Lower lobe of right lung (tissue), 2 donors: ENCODE data around the gene TMEM59. TPM values are rescaled to one million over a fixed set of nuclear protein-coding genes. Genes with fewer than 3 reads are reported as not detected.
"Not testable (repeated sequence)": the region's sequence is repeated elsewhere in the genome, so short reads cannot be mapped to it uniquely, and the experiment has no call there.

Experiments
- ATAC-seq, 2 donors: fragments of 200-7000 bp; cut with Tn5 transposase; one replicate each; pipeline ENCODE4 v1.9.1; 2020 to 2022; ENCODE audit warnings: mild to moderate bottlenecking in 2 of 2, moderate library complexity in 2 of 2
- DNase-seq: peaks from one replicate; pipeline ENCODE4 v3.0.0-alpha.2; 2020
- H3K27ac ChIP-seq: fragments of 200-600 bp; one replicate; pipeline ENCODE4 v1.8.0; 2022
- H3K27me3 ChIP-seq: fragments of 200-600 bp; one replicate; pipeline ENCODE4 v1.8.0; 2022; ENCODE audit warnings: low read depth
- H3K36me3 ChIP-seq: fragments of 200-600 bp; one replicate; pipeline ENCODE4 v1.8.0; 2022; ENCODE audit warnings: mild to moderate bottlenecking
- H3K4me1 ChIP-seq: fragments of 200-600 bp; one replicate; pipeline ENCODE4 v1.8.0; 2022
- H3K4me3 ChIP-seq: fragments of 200-600 bp; one replicate; pipeline ENCODE4 v1.8.0; 2022; ENCODE audit warnings: mild to moderate bottlenecking
- H3K9me3 ChIP-seq: fragments of 200-600 bp; one replicate; pipeline ENCODE4 v1.8.0; 2022
- intact Hi-C: fragments of 100-400 bp; cut with DNase I; formaldehyde crosslinking; loops from one replicate; pipeline ENCODE4 v1.11.0; 2022
- total RNA-seq: library from RNA; stranded (reverse); fragmentation: NEBNext Ultra II Directional; extraction: Animal tissue kit (Norgen Biotek cat#: 25700); gene quantifications from one replicate; pipeline ENCODE4 v1.2.1, GENCODE V29; 2021
- TF ChIP-seq, protein P1 (sequence below): fragments of 200-600 bp; IDR thresholded peaks from one replicate; pipeline ENCODE4 v1.8.0; 2022; ENCODE audit warnings: antibody characterized with exemption, mild to moderate bottlenecking
- donor health status: DM: no; HTN: yes; CAD: no; lungs with severe emphysema.

Gene TMEM59
- total RNA-seq, 1 donor from 2014 or later: 475 TPM

DNA sequence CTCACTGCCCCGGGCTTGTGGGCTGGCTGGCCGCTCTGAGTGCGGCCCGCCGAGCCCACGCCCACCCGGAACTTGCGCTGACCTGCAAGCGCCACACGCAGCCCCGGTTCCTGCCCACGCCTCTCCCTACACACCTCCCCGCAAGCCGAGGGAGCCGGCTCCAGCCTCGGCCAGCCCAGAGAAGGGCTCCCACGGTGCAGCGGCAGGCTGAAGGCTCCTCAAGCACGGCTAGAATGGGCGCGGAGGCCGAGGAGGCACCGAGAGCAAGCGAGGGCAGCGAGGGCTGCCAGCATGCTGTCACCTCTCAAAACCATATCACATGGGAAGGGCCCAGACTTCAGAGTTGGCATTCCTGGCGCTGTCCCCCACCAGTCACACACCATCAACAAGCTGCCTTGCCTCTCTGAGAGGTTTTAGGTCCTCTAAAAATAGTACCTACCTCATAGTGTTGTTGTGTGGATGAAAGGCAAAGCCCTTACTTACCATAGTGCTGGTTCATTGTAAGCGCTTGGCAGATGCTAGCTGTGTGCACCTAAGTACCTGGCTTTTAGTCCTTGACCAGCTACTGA, 48.4 kb downstream of the TMEM59 start:
- intact Hi-C loops: no loop called here
- no peaks in the 10 kb centered on the region for H3K4me1 ChIP-seq
- DNase-seq (no peak), ATAC-seq (no peak)
- H3K4me3 ChIP-seq: no peak overlapping the region
- H3K36me3 ChIP-seq: no peaks in the 10 kb centered on the region
- H3K27ac ChIP-seq: no peak overlapping the region
- no peaks in the 10 kb centered on the region for H3K9me3 ChIP-seq
- H3K27me3 ChIP-seq: no peaks in the 10 kb centered on the region
- TF ChIP-seq, protein P1, sequence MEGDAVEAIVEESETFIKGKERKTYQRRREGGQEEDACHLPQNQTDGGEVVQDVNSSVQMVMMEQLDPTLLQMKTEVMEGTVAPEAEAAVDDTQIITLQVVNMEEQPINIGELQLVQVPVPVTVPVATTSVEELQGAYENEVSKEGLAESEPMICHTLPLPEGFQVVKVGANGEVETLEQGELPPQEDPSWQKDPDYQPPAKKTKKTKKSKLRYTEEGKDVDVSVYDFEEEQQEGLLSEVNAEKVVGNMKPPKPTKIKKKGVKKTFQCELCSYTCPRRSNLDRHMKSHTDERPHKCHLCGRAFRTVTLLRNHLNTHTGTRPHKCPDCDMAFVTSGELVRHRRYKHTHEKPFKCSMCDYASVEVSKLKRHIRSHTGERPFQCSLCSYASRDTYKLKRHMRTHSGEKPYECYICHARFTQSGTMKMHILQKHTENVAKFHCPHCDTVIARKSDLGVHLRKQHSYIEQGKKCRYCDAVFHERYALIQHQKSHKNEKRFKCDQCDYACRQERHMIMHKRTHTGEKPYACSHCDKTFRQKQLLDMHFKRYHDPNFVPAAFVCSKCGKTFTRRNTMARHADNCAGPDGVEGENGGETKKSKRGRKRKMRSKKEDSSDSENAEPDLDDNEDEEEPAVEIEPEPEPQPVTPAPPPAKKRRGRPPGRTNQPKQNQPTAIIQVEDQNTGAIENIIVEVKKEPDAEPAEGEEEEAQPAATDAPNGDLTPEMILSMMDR: no peak

GRCh38 chr1:54003750-54004480, 49.1 kb downstream of the TMEM59 start:
- H3K36me3 ChIP-seq, ATAC-seq, H3K4me1 ChIP-seq, DNase-seq, intact Hi-C loops, H3K4me3 ChIP-seq, H3K27ac ChIP-seq, H3K27me3 ChIP-seq, H3K9me3 ChIP-seq: not testable (repeated sequence)

DNA sequence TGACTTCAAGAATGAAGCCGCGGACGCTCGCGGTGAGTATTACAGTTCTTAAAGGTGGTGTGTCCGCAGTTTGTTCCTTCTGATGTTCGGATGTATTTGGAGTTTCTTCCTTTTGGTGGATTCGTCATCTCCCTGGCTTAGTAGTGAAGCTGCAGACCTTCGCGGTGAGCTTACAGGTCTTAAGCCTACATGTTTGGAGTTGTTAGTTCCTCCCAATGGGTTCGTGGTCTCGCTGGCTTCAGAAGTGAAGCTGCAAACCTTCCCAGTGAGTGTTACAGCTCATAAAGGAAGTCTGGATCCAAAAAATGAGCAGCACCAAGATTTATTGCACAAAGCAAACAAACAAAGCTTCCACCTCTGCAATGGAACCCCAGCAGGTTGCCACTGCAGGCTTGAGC, 49.8 kb downstream of the TMEM59 start:
- H3K4me3 ChIP-seq: no peak overlapping the region
- ATAC-seq (no peak), DNase-seq (no peak)
- TF ChIP-seq, protein P1: no peak
- no peak overlapping the region for H3K27ac ChIP-seq
- H3K9me3 ChIP-seq: no peaks in the 10 kb centered on the region
- no peaks in the 10 kb centered on the region for H3K4me1 ChIP-seq
- intact Hi-C loops: no loop called here
- H3K27me3 ChIP-seq: no peaks in the 10 kb centered on the region
- no peaks in the 10 kb centered on the region for H3K36me3 ChIP-seq

- TF ChIP-seq, protein P1: no peak
- intact Hi-C loops: no loop called here
- Histone ChIP-seq H3K27ac (no peak overlapping the region), H3K36me3 (no peaks in the 10 kb centered on the region), H3K9me3 (no peaks in the 10 kb centered on the region), H3K4me3 (no peak overlapping the region), H3K27me3 (no peaks in the 10 kb centered on the region), H3K4me1 (no peaks in the 10 kb centered on the region)
- ATAC-seq: peak in 1 of 2 donors; percentile 24
- DNase-seq: no peak
Measured at GRCh38 chr1:54002544-54003248, 50.3 kb downstream of the TMEM59 start.

- Histone ChIP-seq H3K36me3 (no peaks in the 10 kb centered on the region), H3K27ac (no peak overlapping the region), H3K4me1 (no peaks in the 10 kb centered on the region), H3K27me3 (no peaks in the 10 kb centered on the region), H3K4me3 (no peak overlapping the region), H3K9me3 (no peaks in the 10 kb centered on the region)
- peak; percentile 59 to 75 for ATAC-seq
- TF ChIP-seq, protein P1: no peak
- intact Hi-C loops: no loop called here
- DNase-seq: no peak
Measured at GRCh38 chr1:54001591-54001990, 51.4 kb downstream of the TMEM59 start.

- TF ChIP-seq, protein P1: no peak
- Histone ChIP-seq H3K9me3 (no peaks in the 10 kb centered on the region), H3K27me3 (no peaks in the 10 kb centered on the region), H3K36me3 (no peaks in the 10 kb centered on the region), H3K4me1 (no peaks in the 10 kb centered on the region), H3K4me3 (no peak overlapping the region), H3K27ac (no peak overlapping the region)
- ATAC-seq (no peak), DNase-seq (no peak)
- intact Hi-C loops: no loop called here
Measured at GRCh38 chr1:53999920-54000319, 53.1 kb downstream of the TMEM59 start.
